Tibial nerve (tissue), 4 donors: ENCODE data around the gene AGBL1.

Experiments used
- CTCF ChIP-seq, 5 experiments: fragments of 200-600 bp in 3 of 5; fragments of 450-650 bp in 2 of 5; sonication (generic) in 3 of 5; IDR thresholded peaks; one replicate each; pipeline ENCODE4 v1.5.1; 2016 to 2019; ENCODE audit warnings: antibody characterized with exemption in 5 of 5, mild to moderate bottlenecking in 3 of 5, moderate library complexity in 2 of 5
- EP300 ChIP-seq, 2 donors: sonication (generic); formaldehyde crosslinking; IDR thresholded peaks; one replicate each; pipeline ENCODE4 v1.6.1; 2017; ENCODE audit warnings: antibody characterized with exemption in 2 of 2, mild to moderate bottlenecking in 1 of 2
- POLR2A ChIP-seq, 2 donors: fragments of 450-650 bp; IDR thresholded peaks; one replicate each; pipeline ENCODE4 v1.6.1; 2017; ENCODE audit warnings: antibody characterized with exemption in 2 of 2, mild to moderate bottlenecking in 2 of 2, moderate library complexity in 2 of 2

DNA sequence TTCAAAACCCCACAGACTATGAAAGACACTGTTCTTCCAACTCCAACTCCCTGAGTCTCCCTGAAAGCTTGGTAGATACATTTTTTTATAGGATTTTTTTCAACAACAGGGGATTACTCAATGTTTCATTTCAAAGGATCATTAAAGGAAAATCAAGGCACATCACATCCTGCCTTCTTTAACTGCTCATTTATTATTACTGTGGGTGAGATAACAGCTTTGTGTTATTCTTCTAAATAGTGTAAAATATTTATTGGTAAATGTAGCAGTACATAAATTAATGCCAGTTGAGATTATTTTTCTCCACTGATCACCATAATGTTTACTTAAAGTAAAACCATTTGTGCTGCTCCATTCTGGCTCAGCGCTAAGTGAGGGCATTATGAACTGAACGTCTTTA, 57.2 kb downstream of the AGBL1 start:
- TF ChIP-seq CTCF (IDR thresholded peaks at IDR 0.05) (no peak), POLR2A (IDR thresholded peaks at IDR 0.05) (no peak), EP300 (IDR thresholded peaks at IDR 0.05) (no peak)
